SK-N-SH (cell line): ENCODE results near the gene EPB41L3. TPM values are rescaled to one million over a fixed set of nuclear protein-coding genes. Genes with fewer than 3 reads are reported as not detected.

Source experiments
- CTCF ChIA-PET: fragments of 300-600, 350-600 bp; formaldehyde crosslinking; extraction: SDS; loops from one replicate; lab custom pipeline; 2021; lab: Yijun Ruan, JAX
- POLR2A ChIA-PET: fragments of 350-600 bp; sonication (Branson Sonifier 250); formaldehyde crosslinking; extraction: SDS; loops from one replicate; lab custom pipeline; 2020; ENCODE audit warnings: antibody characterized with exemption, inconsistent platforms; lab: Yijun Ruan, JAX
- DNase-seq: peaks from one replicate; pipeline ENCODE4 v3.0.0; 2012
- H2AFZ ChIP-seq: fragments of 200-600 bp; sonication (generic); 2 replicates; pipeline ENCODE4 v1.8.1; 2016; ENCODE audit warnings: antibody characterized with exemption, mild to moderate bottlenecking, low read depth
- H3F3A ChIP-seq: fragments of 200-600 bp; sonication (generic); replicated peaks from 2 replicates; pipeline ENCODE3; 2016; ENCODE audit warnings: antibody characterized with exemption, mild to moderate bottlenecking; ENCODE audit not compliant: insufficient read depth
- H3K27ac ChIP-seq, 2 experiments: fragments of 200-500 bp in 1 of 2; fragments of 200-600 bp in 1 of 2; sonication (Bioruptor generic) in 1 of 2; sonication (generic), shearing (Covaris generic) in 1 of 2; 2 replicates each; pipeline versions ENCODE4 v1.5.1 to v1.6.1; 2014 to 2016; ENCODE audit warnings: low read depth in 2 of 2, inconsistent platforms in 1 of 2, low read length in 1 of 2, mild to moderate bottlenecking in 1 of 2, mixed read lengths in 1 of 2
- H3K27me3 ChIP-seq: fragments of 200-600 bp; sonication (generic), shearing (Covaris generic); 2 replicates; pipeline ENCODE4 v1.6.1; 2016; ENCODE audit warnings: mixed run types; ENCODE audit not compliant: insufficient read depth
- H3K36me3 ChIP-seq, 2 experiments: fragments of 200-500 bp in 1 of 2; fragments of 200-600 bp in 1 of 2; sonication (Bioruptor generic) in 1 of 2; sonication (generic) in 1 of 2; replicated peaks in 1 of 2; 2 replicates each; pipeline versions ENCODE3 to v1.5.1; 2014 to 2016; ENCODE audit warnings: low read length in 1 of 2, mild to moderate bottlenecking in 1 of 2; ENCODE audit not compliant: insufficient read depth in 2 of 2, control insufficient read depth in 1 of 2
- H3K4me1 ChIP-seq, 2 experiments: fragments of 200-500 bp in 1 of 2; fragments of 200-600 bp in 1 of 2; sonication (Bioruptor generic) in 1 of 2; sonication (generic), shearing (Covaris generic) in 1 of 2; 2 replicates each; pipeline versions ENCODE4 v1.5.1 to v1.6.1; 2014 to 2016; ENCODE audit warnings: low read depth in 1 of 2, low read length in 1 of 2, mixed run types in 1 of 2; ENCODE audit not compliant: insufficient read depth in 2 of 2, control insufficient read depth in 1 of 2
- H3K4me2 ChIP-seq: fragments of 200-600 bp; sonication (generic), shearing (Covaris generic); 2 replicates; pipeline ENCODE4 v1.6.1; 2017; ENCODE audit warnings: mixed run types
- H3K4me3 ChIP-seq, 2 experiments: fragments of 200-500 bp in 1 of 2; fragments of 200-600 bp in 1 of 2; sonication (Bioruptor generic) in 1 of 2; sonication (generic), shearing (Covaris generic) in 1 of 2; 2 replicates each; pipeline versions ENCODE4 v1.5.1 to v1.8.1; 2014 to 2016; ENCODE audit warnings: low read depth in 2 of 2, inconsistent platforms in 1 of 2, low read length in 1 of 2, mild to moderate bottlenecking in 1 of 2, mixed read lengths in 1 of 2, moderate library complexity in 1 of 2
- H3K79me2 ChIP-seq: fragments of 200-600 bp; sonication (generic); 2 replicates; pipeline ENCODE4 v1.8.1; 2017; ENCODE audit warnings: mild to moderate bottlenecking; ENCODE audit not compliant: insufficient read depth
- H3K9ac ChIP-seq: fragments of 200-600 bp; sonication (generic); 2 replicates; pipeline ENCODE4 v1.6.1; 2017; ENCODE audit warnings: mixed run types
- H3K9me2 ChIP-seq: fragments of 200-600 bp; sonication (generic); 2 replicates; pipeline ENCODE4 v1.6.1; 2017; ENCODE audit warnings: mixed run types
- H3K9me3 ChIP-seq: fragments of 200-600 bp; sonication (generic); 2 replicates; pipeline ENCODE4 v1.6.1; 2017; ENCODE audit warnings: mixed run types, mild to moderate bottlenecking, moderate library complexity
- H4K20me1 ChIP-seq: fragments of 200-600 bp; sonication (generic); 2 replicates; pipeline ENCODE4 v1.6.1; 2017; ENCODE audit warnings: mild to moderate bottlenecking, mixed run types; ENCODE audit not compliant: insufficient read depth
- ELF1 ChIP-seq: IDR thresholded peaks from 2 replicates; pipeline ENCODE4 v1.4.0; 2012
- EP300 ChIP-seq, 2 experiments: IDR thresholded peaks; 2 replicates each; pipeline versions ENCODE4 v1.4.0 to v1.6.1; 2012; ENCODE audit warnings: borderline replicate concordance in 1 of 2, low read depth in 1 of 2, low read length in 1 of 2
- EZH2phosphoT487 ChIP-seq: fragments of 200-600 bp; sonication (generic); IDR thresholded peaks from 2 replicates; pipeline ENCODE4 v1.6.1; 2017; ENCODE audit warnings: low read depth, mixed run types, mild to moderate bottlenecking, antibody characterized with exemption, moderate library complexity, borderline replicate concordance
- JUND ChIP-seq: IDR thresholded peaks from 2 replicates; pipeline ENCODE4 v1.4.0; 2012
- MAX ChIP-seq: IDR thresholded peaks from 2 replicates; pipeline ENCODE4 v1.4.0; 2012; ENCODE audit warnings: low read depth
- MXI1 ChIP-seq: IDR thresholded peaks from 2 replicates; pipeline ENCODE4 v1.6.1; 2012; ENCODE audit warnings: mild to moderate bottlenecking, low read depth, low read length, improper control_type of control experiment
- NFIC ChIP-seq: IDR thresholded peaks from 2 replicates; pipeline ENCODE4 v1.4.0; 2012; ENCODE audit warnings: borderline replicate concordance
- NRF1 ChIP-seq: IDR thresholded peaks from 2 replicates; pipeline ENCODE4 v1.6.1; 2012; ENCODE audit warnings: low read depth, mild to moderate bottlenecking, low read length
- POLR2AphosphoS5 ChIP-seq: IDR thresholded peaks from 2 replicates; pipeline ENCODE4 v1.6.1; 2012; ENCODE audit warnings: low read depth, low read length
- RCOR1 ChIP-seq: fragments of 150-350 bp; IDR thresholded peaks from 2 replicates; pipeline ENCODE4 v1.6.1; 2017; ENCODE audit warnings: antibody characterized with exemption, low read length
- REST ChIP-seq: IDR thresholded peaks from 2 replicates; pipeline ENCODE4 v1.6.1; 2012; ENCODE audit warnings: mild to moderate bottlenecking, low read depth, low read length, moderate library complexity
- RFX5 ChIP-seq: IDR thresholded peaks from 2 replicates; pipeline ENCODE4 v1.6.1; 2012; ENCODE audit warnings: mild to moderate bottlenecking, improper control_type of control experiment, low read length
- RXRA ChIP-seq: IDR thresholded peaks from 2 replicates; pipeline ENCODE4 v1.4.0; 2012; ENCODE audit warnings: low read depth, mild to moderate bottlenecking, borderline replicate concordance
- SMC3 ChIP-seq: IDR thresholded peaks from 2 replicates; pipeline ENCODE4 v1.6.1; 2012; ENCODE audit warnings: low read depth, low read length, improper control_type of control experiment
- TAF1 ChIP-seq: IDR thresholded peaks from 2 replicates; pipeline ENCODE4 v1.6.1; 2012; ENCODE audit warnings: low read depth, mild to moderate bottlenecking, low read length, moderate library complexity, borderline replicate concordance
- TCF12 ChIP-seq: IDR thresholded peaks from 2 replicates; pipeline ENCODE4 v1.4.0; 2012
- TEAD4 ChIP-seq: IDR thresholded peaks from 2 replicates; pipeline ENCODE4 v1.4.0; 2012; ENCODE audit warnings: mild to moderate bottlenecking, borderline replicate concordance; ENCODE audit not compliant: insufficient read depth
- USF1 ChIP-seq: IDR thresholded peaks from 2 replicates; pipeline ENCODE4 v1.4.0; 2012; ENCODE audit warnings: low read depth, borderline replicate concordance
- USF2 ChIP-seq: fragments of 150-350 bp; IDR thresholded peaks from 2 replicates; pipeline ENCODE4 v1.6.1; 2017; ENCODE audit warnings: antibody characterized with exemption, low read length, low read depth, borderline replicate concordance
- ZBTB33 ChIP-seq: IDR thresholded peaks from 2 replicates; pipeline ENCODE4 v1.4.0; 2012; ENCODE audit warnings: low read depth, borderline replicate concordance
- WGBS: methylation state at CpG from one replicate; pipeline ENCODE4 v1.1.6; 2017; ENCODE audit warnings: low lambda C conversion rate; 5-methylcytosine and 5-hydroxymethylcytosine counted together
- polyA plus RNA-seq, 3 experiments: library from polyadenylated mRNA; depleted of rRNA; stranded (reverse); fragments of >200 nt; gene quantifications; 2 replicates each; pipeline ENCODE4 v1.2.3, GENCODE V29; 2012

The EPB41L3 gene
- polyA plus RNA-seq, 1 of the 3 experiments (the other 2 are of a cell fraction) = 0.15 TPM

GRCh38 chr18:5507756-5508155 lies 36.0 kb downstream of the EPB41L3 start:
- ChIA-PET CTCF (no interaction called here), POLR2A (no interaction called here)
- H3K27ac ChIP-seq = no peak overlapping the region
- no peak overlapping the region for H3K4me2 ChIP-seq
- H2AFZ ChIP-seq = no peak overlapping the region
- H3K4me3 ChIP-seq = no peak overlapping the region
- no peaks in the 10 kb centered on the region; a peak in 1 of 4 replicates for H3K4me1 ChIP-seq
- peaks cover 4% of the 10 kb centered on the region; the same call in 1 of the 2 replicates for H3K27me3 ChIP-seq
- no peaks in the 10 kb centered on the region for H3K79me2 ChIP-seq
- DNase-seq = no peak
- H3K36me3 ChIP-seq = no peaks in the 10 kb centered on the region
- H4K20me1 ChIP-seq = no peaks in the 10 kb centered on the region
- 6% methylated on average over 2 of the region's 2 CpGs for WGBS
- H3K9me3 ChIP-seq = no peaks in the 10 kb centered on the region
- no peaks in the 10 kb centered on the region for H3K9me2 ChIP-seq
- H3K9ac ChIP-seq = no peak overlapping the region
- TF ChIP-seq EZH2phosphoT487 (no peak), RCOR1 (no peak), TEAD4 (no peak), EP300 (IDR thresholded peaks at IDR 0.05; ENCODE audit: borderline replicate concordance in 1 of 2, low read depth in 1 of 2, low read length in 1 of 2) (no peak), USF2 (no peak), ZBTB33 (no peak), RFX5 (no peak), REST (no peak), POLR2AphosphoS5 (no peak)
- H3F3A ChIP-seq = no peaks in the 10 kb centered on the region

GRCh38 chr18:5506174-5506573 lies 37.6 kb downstream of the EPB41L3 start:
- no peaks in the 10 kb centered on the region; a peak in 1 of 4 replicates for H3K4me1 ChIP-seq
- H3K9me2 ChIP-seq = no peaks in the 10 kb centered on the region
- H3K27me3 ChIP-seq = peaks cover 14% of the 10 kb centered on the region; the same call in 1 of the 2 replicates
- DNase-seq = no peak
- H3K36me3 ChIP-seq = no peaks in the 10 kb centered on the region
- no peak overlapping the region for H3K27ac ChIP-seq
- no peaks in the 10 kb centered on the region for H3K79me2 ChIP-seq
- H3K4me3 ChIP-seq = no peak overlapping the region
- H2AFZ ChIP-seq = no peak overlapping the region
- no peaks in the 10 kb centered on the region for H3K9me3 ChIP-seq
- ChIA-PET POLR2A (no interaction called here), CTCF (no interaction called here)
- H3F3A ChIP-seq = no peaks in the 10 kb centered on the region
- no peak for TF ChIP-seq EP300 (IDR thresholded peaks at IDR 0.05; ENCODE audit: borderline replicate concordance in 1 of 2, low read depth in 1 of 2, low read length in 1 of 2)
- TF ChIP-seq RXRA = no peak
- TF ChIP-seq USF1 = no peak
- no peak for TF ChIP-seq ELF1
- TF ChIP-seq RFX5 = no peak
- TF ChIP-seq MAX = no peak
- no peak for TF ChIP-seq TEAD4
- no peak for TF ChIP-seq TCF12
- no peak for TF ChIP-seq JUND
- no peak for TF ChIP-seq MXI1
- TF ChIP-seq NRF1 = no peak
- TF ChIP-seq SMC3 = no peak
- no peak for TF ChIP-seq USF2
- no peak for TF ChIP-seq NFIC
- no peak for TF ChIP-seq TAF1
- no peak overlapping the region for H3K4me2 ChIP-seq
- no peak overlapping the region for H3K9ac ChIP-seq
- 35% methylated on average over 8 of the region's 8 CpGs for WGBS
- H4K20me1 ChIP-seq = no peaks in the 10 kb centered on the region
